ENCODE measurements around the gene MUSTN1.
A peak's percentile ranks its signal among the peaks of the same experiment; 100 is the strongest.

Gene MUSTN1

GRCh38 chr3:52830535-52831258, 4.1 kb downstream of the MUSTN1 start, which contains the start of gene ITIH4:
Gene ITIH4 (minus strand): TSS chr3:52830672. CDS start chr3:52830642, 30 bp downstream.
- no peak for DNase-seq (ENCODE audit: low read depth)
- no peak for TF ChIP-seq CTCF (IDR thresholded peaks at IDR 0.05; ENCODE audit: control insufficient read depth, extremely low read depth, insufficient read depth)
- no peak within 1 kb of the TSS for H3K4me3 ChIP-seq (ENCODE audit: low read depth, low read length)

- no peak overlapping the region for H3K4me3 ChIP-seq (ENCODE audit: low read depth, low read length)
- no peak for TF ChIP-seq CTCF (IDR thresholded peaks at IDR 0.05; ENCODE audit: control insufficient read depth, extremely low read depth, insufficient read depth)
- DNase-seq (ENCODE audit: low read depth), result peak; percentile 69
Measured at GRCh38 chr3:52829906-52830463, 4.8 kb downstream of the MUSTN1 start.

- no peak for DNase-seq (ENCODE audit: low read depth)
- no peak for TF ChIP-seq CTCF (IDR thresholded peaks at IDR 0.05; ENCODE audit: control insufficient read depth, extremely low read depth, insufficient read depth)
- no peak overlapping the region for H3K4me3 ChIP-seq (ENCODE audit: low read depth, low read length)
Measured at GRCh38 chr3:52829482-52829881, 5.3 kb downstream of the MUSTN1 start.

- DNase-seq (ENCODE audit: low read depth), result no peak
- TF ChIP-seq CTCF (IDR thresholded peaks at IDR 0.05; ENCODE audit: control insufficient read depth, extremely low read depth, insufficient read depth), result no peak
- no peak overlapping the region for H3K4me3 ChIP-seq (ENCODE audit: low read depth, low read length)
Measured at GRCh38 chr3:52827866-52828376, 6.9 kb downstream of the MUSTN1 start.

- TF ChIP-seq CTCF (IDR thresholded peaks at IDR 0.05; ENCODE audit: control insufficient read depth, extremely low read depth, insufficient read depth), result no peak
- DNase-seq (ENCODE audit: low read depth), result no peak
- no peak overlapping the region for H3K4me3 ChIP-seq (ENCODE audit: low read depth, low read length)
Measured at GRCh38 chr3:52827441-52827840, 7.4 kb downstream of the MUSTN1 start.

GRCh38 chr3:52824037-52824436, 10.8 kb downstream of the MUSTN1 start:
- no peak overlapping the region for H3K4me3 ChIP-seq (ENCODE audit: low read depth, low read length)
- TF ChIP-seq CTCF (IDR thresholded peaks at IDR 0.05; ENCODE audit: control insufficient read depth, extremely low read depth, insufficient read depth), result no peak
- no peak for DNase-seq (ENCODE audit: low read depth)
